Erythroblast (primary cell): ENCODE results near the gene MXD4.

ENCODE experiments used
- GATA1 ChIP-seq: IDR thresholded peaks from 2 replicates; pipeline ENCODE4 v1.6.1; 2011; ENCODE audit warnings: low read depth, mild to moderate bottlenecking, control low read depth, low read length, moderate library complexity
- POLR2A ChIP-seq: IDR thresholded peaks from 2 replicates; pipeline ENCODE4 v1.6.1; 2011; ENCODE audit warnings: mild to moderate bottlenecking, low read length

DNA sequence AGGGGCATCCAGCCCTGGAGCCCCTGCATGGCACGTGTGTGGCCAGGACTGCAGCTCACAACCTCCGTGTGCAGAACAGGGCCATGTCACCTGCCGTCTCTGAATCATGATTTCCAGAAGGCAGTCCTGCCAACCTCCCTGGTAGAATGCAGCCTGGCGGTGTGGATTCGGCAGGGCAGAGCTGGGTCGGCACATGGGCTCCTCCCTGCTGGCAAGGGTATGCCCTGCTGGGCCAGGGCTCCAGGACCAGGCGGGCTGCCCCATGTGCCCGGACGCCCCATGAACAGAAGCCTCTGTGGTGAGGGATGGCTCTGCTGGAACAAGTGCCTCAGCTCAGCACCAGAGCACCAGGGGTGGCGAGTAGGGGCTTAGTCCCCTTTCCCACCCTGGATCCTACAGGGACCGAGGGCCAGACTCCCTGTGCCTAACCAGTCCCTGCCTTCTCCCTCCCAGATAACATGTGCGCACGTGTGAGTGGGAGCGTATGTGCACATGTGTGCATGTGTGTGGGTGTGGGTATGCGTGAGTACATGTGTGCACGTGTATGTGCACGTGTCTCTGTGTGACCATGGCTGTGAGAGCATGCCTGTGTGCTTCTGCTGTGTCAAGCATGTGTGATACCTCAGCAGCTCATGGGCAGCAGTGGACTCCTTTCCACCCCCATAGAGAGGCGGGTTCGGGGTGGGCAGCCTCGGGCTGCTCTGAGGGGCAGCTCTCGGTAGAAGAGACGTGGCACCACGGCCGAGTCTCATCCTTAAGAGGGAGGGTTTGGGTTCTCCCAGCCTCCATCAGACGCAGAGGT, 10.3 kb upstream of the MXD4 start:
- TF ChIP-seq POLR2A, result no peak
- TF ChIP-seq GATA1, result no peak
